Stimulated activated naive CD4-positive, alpha-beta T cell (primary cell): Measurements from ENCODE around the gene ENOPH1.

Experiments used
- DNase-seq, 6 experiments: peaks; one replicate each; lab custom pipeline; 2025; lab: John Stamatoyannopoulos, UW

ENOPH1 gene

DNA sequence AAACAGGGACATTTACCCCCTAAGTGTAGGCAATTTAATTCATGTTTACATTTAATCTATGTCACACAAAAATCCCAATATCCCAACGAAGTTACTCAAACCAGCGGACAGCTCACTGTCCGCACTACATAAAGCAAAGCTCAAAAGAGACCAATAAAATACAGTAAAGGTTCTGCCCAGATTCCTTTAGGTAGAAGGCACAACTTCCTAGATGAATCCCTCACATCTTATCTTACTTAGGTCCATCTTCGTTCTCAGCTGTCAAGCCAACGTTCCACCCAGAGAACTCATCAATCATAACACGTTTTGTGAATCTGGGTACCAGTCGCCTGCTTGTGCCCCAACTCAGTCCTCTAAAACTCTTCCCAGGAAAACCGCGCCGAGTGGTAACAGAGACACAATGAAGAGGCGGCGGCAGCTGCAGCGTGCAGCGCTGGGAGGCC lies 1.8 kb upstream of the ENOPH1 start:
- no peak for DNase-seq

DNA sequence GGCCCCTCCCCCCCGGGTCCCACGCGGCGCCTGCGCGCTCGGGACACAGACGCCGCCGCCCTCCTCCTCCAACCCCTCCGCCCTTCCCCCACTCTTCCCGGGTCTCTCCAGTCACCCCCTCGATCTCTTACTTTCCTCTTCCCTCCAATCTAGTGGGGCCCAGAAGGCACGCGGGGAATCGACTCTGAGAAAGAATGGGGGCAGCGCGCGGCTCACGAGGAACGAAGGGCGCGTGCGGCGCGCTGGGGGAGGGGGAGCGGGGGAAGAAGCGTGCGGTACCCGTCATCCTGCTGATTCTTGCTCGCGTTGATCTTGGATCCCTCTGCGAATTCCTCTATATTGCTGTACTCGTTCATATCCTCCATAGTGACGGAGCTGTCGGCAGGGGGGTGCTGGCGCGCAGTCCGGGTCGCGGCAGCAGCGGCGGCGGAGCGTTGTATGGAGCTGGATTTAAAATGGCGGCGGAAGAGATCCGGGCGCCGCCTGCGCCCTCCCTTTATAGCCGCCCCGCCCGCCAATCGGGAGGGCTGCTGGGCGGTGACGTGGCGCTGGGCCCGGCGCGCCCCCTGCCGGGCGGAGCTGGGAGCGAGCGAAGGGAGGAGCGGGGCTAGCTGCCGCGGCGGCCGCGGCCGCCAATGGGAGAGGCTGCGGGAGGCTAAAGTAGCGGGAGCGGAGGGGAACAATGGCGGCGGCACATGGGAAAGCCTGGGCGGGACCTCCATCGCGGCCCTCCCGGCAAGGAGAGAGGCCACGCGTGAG lies 1.2 kb upstream of the ENOPH1 start:
- peak; percentile 88 to 95 (median 90) for DNase-seq

DNA sequence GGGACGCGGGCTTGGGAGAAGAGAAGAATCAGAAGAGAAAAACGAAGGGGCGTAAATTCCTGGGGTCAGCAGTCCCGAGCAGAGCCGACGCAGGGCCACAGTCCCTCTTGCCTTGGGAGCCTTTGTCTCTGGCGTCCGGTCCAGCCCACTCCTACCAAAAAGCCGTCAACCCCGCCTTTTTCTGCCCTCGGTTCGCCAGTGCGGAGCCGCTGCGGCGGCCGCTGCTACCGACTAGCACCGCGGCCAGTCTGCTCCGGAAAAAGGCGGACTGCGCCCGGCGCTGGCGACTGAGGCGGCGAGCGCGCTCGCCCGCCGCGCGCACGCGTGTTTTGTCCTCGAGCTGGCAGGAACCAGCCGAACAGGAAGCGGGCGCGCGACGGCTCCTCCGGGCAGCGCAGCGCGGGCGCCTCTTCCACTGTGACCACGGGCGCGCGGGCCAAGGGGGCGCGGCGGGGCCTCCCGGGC lies 630 bp upstream of the ENOPH1 start:
- DNase-seq = peak in 5 of 6 experiments; percentile 74 to 92 (median 83)

DNA sequence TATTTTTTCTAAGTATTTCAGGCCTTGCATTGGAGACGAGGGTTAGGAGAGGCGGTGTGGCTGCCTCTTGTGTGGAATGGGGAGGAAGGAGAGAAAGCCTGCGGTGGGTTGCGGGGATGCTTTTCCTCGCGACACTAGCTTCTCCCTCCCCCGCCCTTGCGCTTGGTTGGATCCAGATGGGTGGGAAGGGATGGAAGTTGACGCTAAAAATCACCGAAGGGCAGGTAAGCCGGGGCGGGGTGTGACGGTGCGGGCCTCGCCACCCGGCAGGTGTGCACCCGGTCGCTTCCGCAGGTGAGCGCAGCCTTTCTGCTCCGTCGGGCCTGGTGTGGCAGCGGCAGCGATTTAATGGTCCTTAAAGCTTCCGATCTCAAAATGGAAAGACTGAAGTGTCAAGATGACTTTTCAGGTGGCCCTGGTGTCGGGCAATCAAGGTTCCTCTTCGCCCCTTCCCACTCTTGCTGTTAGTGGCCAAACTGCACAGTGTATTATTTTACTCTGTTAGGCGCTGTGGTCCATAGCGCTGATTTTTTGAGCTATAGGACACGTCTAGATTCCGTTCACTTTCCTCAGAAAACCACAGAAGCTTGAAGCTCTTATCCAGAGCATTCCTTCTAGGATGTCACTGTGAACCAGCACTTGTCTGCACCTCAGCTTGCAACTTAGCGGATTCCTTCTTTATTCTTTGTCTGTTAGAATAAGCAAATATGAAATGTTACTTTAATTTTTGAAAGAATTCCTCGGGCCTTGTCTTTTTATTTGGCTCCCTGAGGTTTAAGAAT lies 765 bp downstream of the ENOPH1 start:
- peak; percentile 25 to 72 (median 60) for DNase-seq

DNA sequence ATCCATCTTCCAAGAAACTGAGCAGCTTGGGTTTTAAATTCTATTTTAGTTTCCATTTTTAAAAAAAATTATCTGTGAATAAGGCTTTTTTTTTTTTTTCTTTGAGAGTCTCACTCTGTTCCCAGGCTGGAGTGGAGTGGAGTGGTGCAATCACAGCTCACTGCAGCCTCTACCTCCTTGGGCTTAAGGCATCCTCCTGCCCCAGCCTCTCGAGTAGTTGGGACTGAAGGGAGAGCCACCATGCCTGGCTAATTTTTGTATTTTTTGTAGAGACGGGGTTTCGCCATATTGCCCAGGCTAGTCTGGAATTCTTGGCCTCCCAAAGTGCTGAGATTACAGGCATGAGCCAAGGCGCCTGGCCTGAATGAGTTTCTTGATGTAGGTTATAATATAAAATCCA lies 1.4 kb downstream of the ENOPH1 start:
- no peak for DNase-seq

DNA sequence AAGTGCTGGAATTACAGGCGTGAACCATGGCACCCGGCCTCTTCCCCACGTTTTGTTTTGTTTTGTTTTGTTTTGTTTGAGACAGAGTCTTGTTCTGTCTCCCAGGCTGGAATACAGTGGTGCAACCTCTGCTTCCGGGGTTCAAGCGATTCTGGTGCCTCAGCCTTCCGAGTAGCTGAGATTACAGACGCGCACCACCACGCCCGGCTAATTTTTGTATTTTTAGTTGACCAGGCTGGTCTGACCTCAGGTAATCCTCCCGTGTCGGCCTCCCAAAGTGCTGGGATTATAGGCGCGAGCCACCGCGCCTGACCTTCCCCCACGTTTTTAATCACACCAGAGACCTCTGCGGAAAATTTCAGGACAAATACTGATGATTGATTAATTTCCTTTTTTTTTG lies 2.2 kb downstream of the ENOPH1 start:
- DNase-seq = no peak

DNA sequence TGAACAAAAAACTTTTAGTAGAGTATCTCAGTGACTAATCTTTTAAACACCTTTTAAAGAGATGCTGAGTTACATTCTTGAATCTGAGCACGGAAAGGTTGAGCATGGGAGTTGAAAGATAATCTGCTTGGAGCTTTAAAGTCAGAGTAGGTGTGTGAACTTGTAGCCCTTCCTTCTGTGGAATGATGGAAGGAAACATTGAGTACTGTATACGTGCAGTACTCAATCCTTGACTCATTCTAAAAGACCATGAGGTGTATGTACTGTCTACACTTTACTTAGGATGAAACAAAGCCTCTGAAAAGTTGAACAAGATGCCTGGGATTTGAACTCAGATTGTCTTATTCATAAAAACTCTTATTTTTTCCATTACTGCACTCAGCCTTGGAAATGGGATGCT lies 3.4 kb downstream of the ENOPH1 start:
- no peak for DNase-seq

DNA sequence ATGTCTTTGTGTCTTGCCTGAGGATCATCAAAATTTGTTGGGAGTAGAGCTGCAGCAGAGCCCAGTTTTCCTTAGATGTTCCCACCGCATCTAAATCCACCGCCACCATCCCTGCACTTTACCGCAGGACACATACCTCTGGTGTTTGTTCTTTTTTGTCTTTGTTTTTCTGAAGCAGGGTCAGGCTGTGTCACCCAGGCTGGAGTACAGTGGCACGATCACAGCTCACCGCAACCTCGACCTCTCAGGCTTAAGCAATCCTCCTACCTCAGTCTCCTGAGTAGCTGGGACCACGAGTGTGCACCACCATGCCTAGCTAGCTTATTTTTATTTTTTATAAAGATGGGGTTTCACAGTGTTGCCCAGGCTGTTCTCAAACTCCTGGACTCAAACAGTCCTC lies 4.6 kb downstream of the ENOPH1 start:
- no peak for DNase-seq

DNA sequence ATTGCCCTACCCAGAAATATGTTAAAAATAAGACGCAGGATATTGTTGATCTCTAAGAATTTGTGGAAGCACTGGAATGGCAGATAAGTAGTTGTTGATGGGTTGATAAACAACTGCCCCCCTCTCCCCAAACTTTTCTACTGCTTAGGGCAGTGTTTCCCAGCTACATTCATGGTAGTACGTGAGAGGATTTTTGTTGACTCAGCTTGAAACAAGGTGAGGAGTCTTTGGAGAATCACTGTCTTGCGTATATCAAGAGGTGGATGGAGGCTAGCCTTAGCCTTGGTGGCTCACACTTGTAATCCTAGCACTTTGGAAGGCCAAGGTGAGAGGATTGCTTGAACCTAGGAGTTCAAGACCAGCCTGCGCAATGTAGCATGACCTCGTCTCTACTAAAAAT lies 5.7 kb downstream of the ENOPH1 start:
- DNase-seq = no peak

DNA sequence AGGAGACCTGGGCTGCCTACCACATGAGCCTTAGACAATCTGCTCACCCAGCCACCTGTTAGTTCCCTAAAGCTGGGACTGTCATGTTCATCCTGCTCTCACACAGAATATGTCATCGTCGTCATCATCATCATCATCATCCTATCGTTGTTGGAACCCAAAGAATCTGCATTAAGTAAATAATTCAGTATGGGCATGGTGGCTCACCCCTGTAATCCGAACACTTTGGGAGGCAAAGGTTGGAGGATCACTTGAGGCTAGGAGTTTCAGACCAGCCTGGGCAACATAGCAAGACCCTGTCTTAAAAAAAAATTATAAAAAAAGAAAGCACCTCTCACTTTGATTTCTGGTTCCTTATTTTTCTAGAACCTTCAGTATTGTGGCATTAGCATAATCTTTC lies 6.4 kb downstream of the ENOPH1 start:
- no peak for DNase-seq

DNA sequence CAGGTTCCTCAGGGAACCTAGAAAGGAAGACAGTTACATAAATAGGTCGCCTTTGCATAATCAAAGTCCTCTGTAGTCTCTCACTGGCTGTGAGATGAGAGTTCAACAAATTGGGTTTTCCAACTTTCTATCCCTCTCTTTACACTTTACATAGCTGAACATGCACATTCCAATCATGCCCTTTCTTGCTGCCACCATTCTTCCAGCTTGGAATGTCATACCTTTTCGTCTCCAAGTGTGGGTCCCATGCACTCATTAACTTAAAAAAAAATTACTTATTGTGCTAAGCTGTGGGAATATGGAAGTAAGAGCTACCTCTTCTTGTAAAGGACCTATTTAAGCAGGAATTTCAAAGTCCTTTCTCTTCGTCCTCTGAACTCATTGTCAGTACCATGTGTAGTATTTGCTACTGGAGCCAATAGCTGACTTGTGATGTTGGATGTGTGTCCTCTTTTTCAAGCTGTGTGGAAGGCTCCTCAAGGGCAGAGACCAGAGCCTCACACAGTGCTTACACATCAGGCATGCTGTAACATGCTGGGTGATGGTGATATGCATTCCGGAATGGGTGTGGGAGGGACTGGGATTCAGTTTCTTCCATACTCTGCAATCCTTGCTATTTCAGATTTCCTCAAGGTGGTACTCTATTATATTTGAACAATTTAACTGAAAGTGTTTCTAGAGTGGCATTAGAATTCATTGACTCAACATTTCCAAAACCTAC lies 7.1 kb downstream of the ENOPH1 start:
- DNase-seq = no peak

DNA sequence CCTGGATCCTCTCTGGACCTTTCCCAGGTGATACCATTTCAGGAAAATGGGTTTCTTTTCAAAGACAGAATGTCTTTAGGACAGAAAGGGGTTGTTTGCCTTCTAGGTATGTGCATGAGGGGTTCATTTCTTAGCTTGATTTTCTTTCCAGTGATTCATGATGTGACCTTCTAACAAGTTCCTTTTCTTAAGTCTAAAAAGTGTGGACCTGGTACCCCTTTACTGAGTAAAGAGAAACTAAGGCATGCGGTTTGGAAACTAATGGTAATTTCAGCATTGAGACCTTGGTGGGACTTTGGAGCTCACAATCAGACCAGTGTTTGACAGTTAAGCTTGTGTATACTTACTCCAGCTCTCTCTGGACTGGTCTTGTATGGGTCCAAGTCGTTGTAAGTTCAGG lies 8.7 kb downstream of the ENOPH1 start:
- no peak for DNase-seq

DNA sequence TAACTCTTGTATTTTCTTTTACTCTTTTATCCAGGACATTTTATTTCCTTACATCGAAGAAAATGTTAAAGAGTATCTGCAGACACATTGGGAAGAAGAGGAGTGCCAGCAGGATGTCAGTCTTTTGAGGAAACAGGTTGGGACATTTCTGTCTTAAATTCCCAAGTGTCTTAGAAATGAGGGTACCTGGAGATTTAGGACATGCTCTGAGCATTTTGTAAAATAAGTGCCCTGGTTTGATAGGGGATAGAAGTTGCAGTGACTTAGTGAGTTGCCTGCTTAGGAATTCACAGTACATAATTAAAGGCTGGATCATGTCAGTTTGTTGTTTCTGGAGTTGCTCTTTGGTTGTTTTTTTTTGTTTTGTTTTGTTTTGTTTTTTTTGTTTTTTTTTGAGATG lies 17.5 kb downstream of the ENOPH1 start:
- DNase-seq = no peak

DNA sequence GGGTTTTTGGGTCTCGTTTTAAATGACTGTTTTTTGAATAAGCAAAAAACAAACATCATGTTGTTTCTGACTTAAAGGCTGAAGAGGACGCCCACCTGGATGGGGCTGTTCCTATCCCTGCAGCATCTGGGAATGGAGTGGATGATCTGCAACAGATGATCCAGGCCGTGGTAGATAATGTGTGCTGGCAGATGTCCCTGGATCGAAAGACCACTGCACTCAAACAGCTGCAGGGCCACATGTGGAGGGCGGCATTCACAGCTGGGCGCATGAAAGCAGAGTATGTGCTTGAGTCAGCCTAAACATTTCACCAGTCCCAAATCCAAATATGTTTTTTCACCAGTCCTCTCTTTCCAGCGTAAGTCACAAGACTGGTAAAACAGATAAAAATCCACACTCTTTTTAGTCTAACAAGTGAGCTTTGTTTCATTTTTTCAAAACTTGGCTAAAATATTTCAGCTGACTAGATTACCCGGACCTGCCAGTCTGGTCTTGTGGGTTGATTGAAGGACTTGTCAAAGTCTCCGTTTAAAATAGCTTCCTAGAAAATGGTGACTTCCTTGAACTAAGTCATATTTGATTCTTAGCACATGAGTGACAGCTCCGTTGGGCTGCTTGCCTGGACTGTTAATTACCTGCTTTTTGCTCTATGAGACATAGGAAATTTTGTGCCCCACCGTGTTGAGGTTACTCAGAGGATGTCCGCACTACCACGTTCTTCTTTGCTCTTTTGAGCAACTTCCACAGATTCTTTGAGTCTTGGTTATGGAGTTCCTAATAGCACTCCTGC lies 20.8 kb downstream of the ENOPH1 start:
- DNase-seq = no peak

DNA sequence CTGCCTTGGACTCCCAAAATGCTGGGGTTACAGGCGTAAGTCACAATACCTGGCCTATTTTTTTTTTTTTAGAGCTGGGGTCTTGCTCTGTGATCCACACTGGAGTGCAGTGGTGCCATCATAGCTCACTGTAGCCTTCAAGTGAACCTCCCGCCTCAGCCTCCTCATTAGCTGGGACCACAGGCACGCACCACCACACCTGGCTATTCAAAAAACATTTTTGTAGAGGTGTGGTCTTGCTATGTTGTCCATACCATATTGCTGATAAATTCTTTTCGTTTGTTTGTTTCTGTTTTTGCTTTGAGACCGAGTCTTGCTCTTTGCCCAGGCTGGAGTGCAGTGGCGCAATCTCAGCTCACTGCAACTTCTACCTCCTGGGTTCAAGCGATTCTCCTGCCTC lies 21.6 kb downstream of the ENOPH1 start:
- no peak for DNase-seq

DNA sequence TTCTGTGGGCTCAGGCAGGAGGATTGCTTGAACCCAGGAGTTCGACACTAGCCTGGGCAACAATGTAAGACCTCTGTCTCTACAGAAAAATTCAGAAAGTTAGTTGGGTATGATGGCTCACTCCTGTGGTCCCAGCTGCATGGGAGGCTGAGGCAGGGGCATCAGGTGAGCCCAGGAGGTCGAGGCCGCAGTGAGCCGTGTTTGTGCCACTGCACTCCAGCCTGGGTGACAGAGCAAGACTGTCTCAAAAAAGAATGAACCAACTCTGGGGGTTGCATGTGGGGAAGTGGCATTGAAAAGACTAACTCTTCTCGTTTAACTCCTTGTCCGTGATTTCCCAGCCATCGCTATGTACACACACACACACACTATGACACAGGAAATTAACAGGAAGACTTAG lies 26.9 kb downstream of the ENOPH1 start:
- no peak for DNase-seq

DNA sequence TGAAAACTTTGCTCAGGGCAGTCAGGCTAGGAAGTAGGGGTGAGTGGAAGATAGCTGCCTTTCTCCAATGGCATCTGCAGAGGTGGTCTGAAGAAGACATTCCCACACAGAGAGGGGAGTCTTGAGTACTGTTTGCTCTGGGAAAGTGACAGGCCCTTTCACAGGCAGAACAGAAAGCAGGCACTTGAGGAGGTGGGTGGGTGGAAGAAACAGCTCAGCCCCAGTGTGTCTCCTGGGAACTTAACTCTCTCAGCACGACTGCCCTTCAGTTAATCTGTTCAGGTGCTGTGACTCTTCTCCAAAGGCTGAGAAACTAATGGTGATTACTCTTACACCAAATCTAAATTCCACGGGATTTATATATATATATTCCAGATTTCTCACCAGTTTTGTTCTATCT lies 28.3 kb downstream of the ENOPH1 start:
- DNase-seq = no peak

DNA sequence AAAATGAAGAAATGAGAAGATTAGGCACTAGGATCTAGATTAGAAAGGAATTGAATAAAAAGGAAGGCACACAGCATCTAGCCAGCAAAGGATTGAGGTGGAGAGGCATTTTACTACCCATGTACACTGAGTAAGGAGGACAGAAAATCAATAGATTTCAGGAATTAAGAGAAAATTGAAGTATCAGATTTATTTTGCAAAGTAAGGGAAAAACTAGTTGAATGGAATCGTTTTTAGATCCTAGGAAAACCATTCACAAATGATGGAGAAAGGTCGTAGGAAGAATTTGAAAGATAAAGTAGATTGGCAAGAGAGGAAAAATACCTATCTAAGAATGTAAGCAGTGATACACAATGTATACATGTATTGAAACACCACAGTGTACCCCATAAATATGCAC lies 31.3 kb downstream of the ENOPH1 start:
- DNase-seq = no peak

DNA sequence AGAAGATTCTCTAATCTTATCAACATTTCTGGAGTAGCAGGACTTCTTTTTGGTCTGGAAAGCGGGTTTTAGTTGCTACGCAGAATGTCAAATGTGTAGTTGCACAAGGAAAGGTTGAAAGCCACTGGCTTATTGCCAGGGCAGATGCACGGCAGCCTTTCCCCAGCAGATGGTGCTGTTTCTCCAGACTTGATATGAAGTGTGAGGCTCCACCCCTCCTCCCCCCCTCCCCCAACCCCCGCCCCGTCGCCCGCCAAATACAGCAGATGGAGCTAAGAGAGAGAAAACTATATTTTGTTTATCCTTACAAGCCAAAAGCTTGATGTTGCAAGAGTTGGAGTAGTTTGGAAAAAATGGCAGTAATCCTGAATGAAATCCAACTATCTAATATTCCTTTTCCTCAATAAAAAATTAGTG lies 32.0 kb downstream of the ENOPH1 start:
- peak; percentile 69 to 86 (median 80) for DNase-seq

DNA sequence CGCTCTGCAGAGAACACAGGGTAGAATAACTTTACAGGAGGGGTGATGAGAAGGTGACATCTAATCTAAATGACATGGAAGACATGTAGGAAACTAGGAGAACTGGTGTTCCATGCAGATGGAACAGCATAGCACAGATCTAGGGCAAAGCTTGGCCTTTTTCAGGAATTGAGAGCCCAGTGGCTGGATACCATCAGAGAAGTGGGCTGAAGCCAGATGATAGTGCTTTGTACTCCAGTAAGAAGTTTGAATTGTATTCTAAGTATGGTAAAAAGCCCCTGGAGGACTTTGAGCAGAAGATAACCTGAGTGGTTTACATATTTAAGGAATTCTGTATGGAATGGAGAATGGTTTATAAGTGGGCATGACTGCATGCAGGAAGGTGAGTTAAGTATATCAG lies 32.8 kb downstream of the ENOPH1 start:
- DNase-seq = no peak

DNA sequence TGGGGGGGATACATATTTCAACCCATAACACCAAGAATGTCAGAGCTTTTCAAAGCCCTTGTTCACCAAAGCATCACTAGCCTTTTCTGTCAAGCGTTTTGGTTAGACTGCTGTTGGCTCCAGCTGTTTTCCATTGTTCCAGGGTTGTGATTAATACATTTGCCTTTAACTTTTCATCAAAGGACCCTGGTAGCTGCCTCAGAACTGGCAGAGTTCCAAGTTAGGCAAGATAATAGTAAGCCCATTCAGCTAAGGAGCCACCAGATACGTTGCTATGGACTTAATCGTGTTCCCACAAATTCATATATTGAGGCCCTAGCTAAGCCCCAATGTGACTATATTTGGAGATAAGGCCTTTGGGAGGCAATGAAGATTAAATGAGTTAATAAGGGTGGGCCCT lies 37.1 kb downstream of the ENOPH1 start:
- no peak for DNase-seq

DNA sequence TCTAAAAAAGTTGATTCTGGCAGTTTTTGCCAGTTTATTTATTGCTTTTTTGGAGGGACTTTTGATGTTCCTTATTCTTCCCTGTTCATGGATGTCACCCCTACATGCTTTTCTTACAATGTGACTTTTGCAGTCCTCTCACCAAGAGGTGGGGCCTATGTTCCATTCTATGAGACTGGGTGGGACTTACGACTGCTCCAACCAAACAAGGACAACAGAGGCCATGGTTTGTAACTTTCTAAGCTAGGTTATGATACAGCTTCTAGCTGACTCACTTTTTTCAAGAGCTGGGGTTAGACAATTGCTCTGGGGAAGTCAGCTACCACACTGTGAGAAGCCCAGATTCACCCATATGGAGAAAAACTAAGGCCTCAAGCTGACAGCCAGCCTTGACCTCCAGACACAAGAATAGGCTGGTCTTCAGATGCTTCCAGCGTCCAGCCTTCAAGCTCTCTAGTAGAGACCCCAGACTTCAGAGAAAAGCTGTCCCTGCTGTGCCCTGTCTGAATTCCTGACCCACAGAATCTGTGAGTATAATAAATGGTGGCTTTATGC lies 39.5 kb downstream of the ENOPH1 start:
- no peak for DNase-seq
